Endothelial cell of umbilical vein (primary cell): ENCODE results near the gene USP6NL. TPM values are rescaled to one million over a fixed set of nuclear protein-coding genes. Genes with fewer than 3 reads are reported as not detected.

Experiments
- BruUV-seq: library from RNA; stranded (reverse); fragments of 400-500 nt; replicated peaks from 2 replicates; lab custom pipeline; 2021; lab: Mats Ljungman, UMichigan
- CTCF ChIA-PET: fragments of 300-600, 350-600 bp; sonication (Branson Sonifier 250); formaldehyde crosslinking; loops from one replicate; lab custom pipeline; 2021; ENCODE audit warnings: antibody characterized with exemption, inconsistent platforms; lab: Charles Lee
- POLR2A ChIA-PET: fragments of 300-600, 350-600 bp; sonication (Branson Sonifier 250); formaldehyde crosslinking; loops from one replicate; lab custom pipeline; 2021; ENCODE audit warnings: antibody characterized with exemption, inconsistent platforms; lab: Charles Lee
- DNase-seq: peaks from one replicate; pipeline ENCODE4 v3.0.0-alpha.2; 2011; ENCODE audit warnings: low read depth, low spot score
- FAIRE-seq: peaks from 2 replicates; lab custom pipeline; 2011; peaks lifted over from hg19 to GRCh38; lab: Jason Lieb, UNC
- H2AFZ ChIP-seq: 2 replicates; pipeline ENCODE4 v1.6.0; 2012; ENCODE audit warnings: low read depth, low read length, control low read depth, inconsistent platforms
- H3K27ac ChIP-seq: 2 replicates; pipeline ENCODE4 v1.5.1; 2011; ENCODE audit warnings: low read depth, mild to moderate bottlenecking, control low read depth, low read length, moderate library complexity; ENCODE audit not compliant: insufficient read depth
- H3K27me3 ChIP-seq, 2 experiments: 2 replicates each; pipeline versions ENCODE4 v1.6.0 to v1.6.1; 2011; ENCODE audit warnings: low read length in 2 of 2, mixed read lengths in 1 of 2; ENCODE audit not compliant: control insufficient read depth in 2 of 2, insufficient read depth in 2 of 2
- H3K36me3 ChIP-seq, 2 experiments: 2 replicates in 1 of 2; 3 replicates in 1 of 2; pipeline ENCODE4 v1.5.1; 2011; ENCODE audit warnings: low read length in 2 of 2, mild to moderate bottlenecking in 1 of 2, moderate library complexity in 1 of 2; ENCODE audit not compliant: control insufficient read depth in 2 of 2, insufficient read depth in 2 of 2; ENCODE audit errors: extremely low read depth in 1 of 2
- H3K4me1 ChIP-seq: 3 replicates; pipeline ENCODE4 v1.5.1; 2011; ENCODE audit warnings: mild to moderate bottlenecking, low read length; ENCODE audit not compliant: control insufficient read depth, insufficient read depth; ENCODE audit errors: extremely low read depth
- H3K4me2 ChIP-seq: 2 replicates; pipeline ENCODE4 v1.6.1; 2011; ENCODE audit warnings: low read length, control low read depth, mixed read lengths; ENCODE audit not compliant: insufficient read depth
- H3K4me3 ChIP-seq, 3 experiments: fragments of 200-600 bp in 1 of 3; sonication (generic), shearing (Covaris generic) in 1 of 3; replicated peaks in 1 of 3; 2 replicates each; pipeline ENCODE4 v1.5.1; 2011 to 2016; ENCODE audit warnings: control low read depth in 3 of 3, low read length in 3 of 3, mild to moderate bottlenecking in 2 of 3, inconsistent platforms in 1 of 3, low read depth in 1 of 3, moderate library complexity in 1 of 3; ENCODE audit not compliant: insufficient read depth in 1 of 3
- H3K79me2 ChIP-seq: 2 replicates; pipeline ENCODE4 v1.6.0; 2012; ENCODE audit warnings: low read length, inconsistent platforms; ENCODE audit not compliant: control insufficient read depth, insufficient read depth
- H3K9ac ChIP-seq: replicated peaks from 2 replicates; pipeline ENCODE3; 2011; ENCODE audit warnings: low read length, control low read depth; ENCODE audit not compliant: insufficient read depth; ENCODE audit errors: extremely low read depth
- H3K9me1 ChIP-seq: replicated peaks from 3 replicates; pipeline ENCODE4 v1.6.0; 2011; ENCODE audit warnings: mild to moderate bottlenecking, low read length; ENCODE audit not compliant: control insufficient read depth, insufficient read depth; ENCODE audit errors: extremely low read depth
- H3K9me3 ChIP-seq: replicated peaks from 2 replicates; pipeline ENCODE4 v1.5.1; 2012; ENCODE audit warnings: low read length, inconsistent platforms; ENCODE audit not compliant: control insufficient read depth, insufficient read depth
- H4K20me1 ChIP-seq: replicated peaks from 2 replicates; pipeline ENCODE3; 2011; ENCODE audit warnings: mild to moderate bottlenecking, low read length; ENCODE audit not compliant: control insufficient read depth, insufficient read depth; ENCODE audit errors: extremely low read depth
- EZH2 ChIP-seq: IDR thresholded peaks from 2 replicates; pipeline ENCODE4 v1.6.1; 2012; ENCODE audit warnings: borderline replicate concordance, low read depth, mild to moderate bottlenecking, moderate library complexity, low read length, inconsistent platforms; ENCODE audit not compliant: severe bottlenecking
- FOS ChIP-seq: IDR thresholded peaks from 2 replicates; pipeline ENCODE4 v1.6.1; 2011; ENCODE audit warnings: mild to moderate bottlenecking, low read length, moderate library complexity, borderline replicate concordance; ENCODE audit not compliant: insufficient read depth
- GATA2 ChIP-seq: IDR thresholded peaks from 2 replicates; pipeline ENCODE4 v1.7.0; 2011; ENCODE audit warnings: low read depth, mild to moderate bottlenecking, moderate library complexity, mixed read lengths, low read length; ENCODE audit not compliant: insufficient read length, insufficient read depth
- JUN ChIP-seq: IDR thresholded peaks from 2 replicates; pipeline ENCODE4 v1.6.1; 2011; ENCODE audit warnings: borderline replicate concordance, low read depth; ENCODE audit not compliant: insufficient read length, insufficient read depth
- MAX ChIP-seq: IDR thresholded peaks from 2 replicates; pipeline ENCODE4 v1.6.1; 2011; ENCODE audit not compliant: insufficient read depth, insufficient read length
- MYC ChIP-seq: IDR thresholded peaks from one replicate; pipeline ENCODE4 v1.6.1; 2011; ENCODE audit warnings: mild to moderate bottlenecking, low read depth, low read length
- POLR2A ChIP-seq: IDR thresholded peaks from 2 replicates; pipeline ENCODE4 v1.6.1; 2012; ENCODE audit warnings: low read depth, mild to moderate bottlenecking, control low read depth, low read length
- POLR2AphosphoS5 ChIP-seq: IDR thresholded peaks from 2 replicates; pipeline ENCODE4 v1.6.1; 2012; ENCODE audit warnings: low read depth, mild to moderate bottlenecking, control low read depth, low read length, moderate library complexity; ENCODE audit not compliant: insufficient read depth
- dilution Hi-C: fragments of 300-500 bp; cut with MboI; formaldehyde crosslinking; loops from one replicate; pipeline ENCODE4 v1.15.0; 2019; ENCODE audit warnings: low sequenced_read_pairs; ENCODE audit not compliant: extremely low pct_ligation_motif_present
- intact Hi-C: fragments of 100-400 bp; cut with micrococcal nuclease; formaldehyde crosslinking; loops from one replicate; pipeline ENCODE4 v1.10.0; 2022
- polyA plus RNA-seq, 4 experiments: library from polyadenylated mRNA; depleted of rRNA in 3 of 4; stranded (reverse) in 3 of 4; unstranded in 1 of 4; fragments of >200 nt; gene quantifications; 2 replicates each; pipeline versions ENCODE4 v1.2.1 to v1.2.3, GENCODE V29; 2011 to 2012; ENCODE audit warnings: missing spikeins in 1 of 4
- total RNA-seq: library from RNA; stranded (reverse); gene quantifications from 2 replicates; pipeline ENCODE4 v1.2.3, GENCODE V29; 2021
- TF ChIP-seq, protein P1 (sequence below), 2 donors: IDR thresholded peaks; 1 replicate in 1 of 2; 2 replicates in 1 of 2; pipeline ENCODE4 v1.5.1; 2011; ENCODE audit warnings: low read length in 2 of 2, mild to moderate bottlenecking in 2 of 2, moderate library complexity in 2 of 2, control low read depth in 1 of 2, inconsistent platforms in 1 of 2, low read depth in 1 of 2; ENCODE audit not compliant: insufficient read depth in 1 of 2; ENCODE audit errors: extremely low read depth in 1 of 2

Gene USP6NL
- total and polyA plus RNA-seq, 2 donors (not counting 3 experiments of a cell fraction or from before 2014, with no cell fraction given), result 13.5 to 29.2 TPM

- no peak overlapping the region for H2AFZ ChIP-seq
- H3K4me3 ChIP-seq, result no peak overlapping the region
- H3K9me1 ChIP-seq, result no peaks in the 10 kb centered on the region
- H3K4me1 ChIP-seq, result no peaks in the 10 kb centered on the region
- no peaks in the 10 kb centered on the region for H3K79me2 ChIP-seq
- H3K9me3 ChIP-seq, result no peaks in the 10 kb centered on the region
- BruUV-seq, result no TSS peak
- H3K36me3 ChIP-seq, result no peaks in the 10 kb centered on the region
- no peak for TF ChIP-seq POLR2AphosphoS5
- DNase-seq (no peak), FAIRE-seq (no peak)
- dilution Hi-C loops (no loop called here), intact Hi-C loops (no loop called here)
- no peaks in the 10 kb centered on the region for H4K20me1 ChIP-seq
- CTCF ChIA-PET, result interaction anchor here (1.2 kb wide), 1 partner anchor 17 kb away, joined by 3 read pairs; no protein-coding TSS in a partner anchor
- H3K9ac ChIP-seq, result no peak overlapping the region
- POLR2A ChIA-PET, result no interaction called here
- H3K4me2 ChIP-seq, result no peak overlapping the region
- H3K27ac ChIP-seq, result no peak overlapping the region
- peaks cover 2 to 3% of the 10 kb centered on the region in 2 experiments for H3K27me3 ChIP-seq
These were observed 203.5 kb downstream of the USP6NL start for GRCh38 chr10:11407939-11408338.

DNA sequence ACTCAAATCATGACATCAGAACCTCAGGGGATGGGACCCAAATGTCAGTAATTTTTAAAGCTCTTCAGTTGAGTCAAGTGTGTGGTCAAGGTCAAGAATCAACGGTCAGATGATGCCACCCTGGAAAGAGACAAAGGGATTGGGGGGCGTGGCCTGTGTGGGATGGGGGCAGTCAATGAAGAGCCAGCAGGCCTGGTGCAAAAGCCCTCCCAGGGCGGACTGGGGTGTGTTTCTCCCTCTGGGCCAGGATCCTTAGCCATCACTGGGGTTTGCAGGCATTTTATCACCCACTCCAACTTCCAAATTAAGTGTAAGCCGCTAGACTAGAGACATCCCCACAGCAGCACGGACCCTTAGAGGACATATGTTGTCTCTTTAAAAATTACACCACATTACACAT lies 204.7 kb downstream of the USP6NL start:
- no peaks in the 10 kb centered on the region for H3K9me3 ChIP-seq
- ChIA-PET POLR2A (no interaction called here), CTCF (no interaction called here)
- no peak overlapping the region for H3K9ac ChIP-seq
- peaks cover 2 to 3% of the 10 kb centered on the region in 2 experiments for H3K27me3 ChIP-seq
- TF ChIP-seq POLR2A, result no peak
- TF ChIP-seq POLR2AphosphoS5, result no peak
- TF ChIP-seq MYC, result no peak
- TF ChIP-seq, protein P1, sequence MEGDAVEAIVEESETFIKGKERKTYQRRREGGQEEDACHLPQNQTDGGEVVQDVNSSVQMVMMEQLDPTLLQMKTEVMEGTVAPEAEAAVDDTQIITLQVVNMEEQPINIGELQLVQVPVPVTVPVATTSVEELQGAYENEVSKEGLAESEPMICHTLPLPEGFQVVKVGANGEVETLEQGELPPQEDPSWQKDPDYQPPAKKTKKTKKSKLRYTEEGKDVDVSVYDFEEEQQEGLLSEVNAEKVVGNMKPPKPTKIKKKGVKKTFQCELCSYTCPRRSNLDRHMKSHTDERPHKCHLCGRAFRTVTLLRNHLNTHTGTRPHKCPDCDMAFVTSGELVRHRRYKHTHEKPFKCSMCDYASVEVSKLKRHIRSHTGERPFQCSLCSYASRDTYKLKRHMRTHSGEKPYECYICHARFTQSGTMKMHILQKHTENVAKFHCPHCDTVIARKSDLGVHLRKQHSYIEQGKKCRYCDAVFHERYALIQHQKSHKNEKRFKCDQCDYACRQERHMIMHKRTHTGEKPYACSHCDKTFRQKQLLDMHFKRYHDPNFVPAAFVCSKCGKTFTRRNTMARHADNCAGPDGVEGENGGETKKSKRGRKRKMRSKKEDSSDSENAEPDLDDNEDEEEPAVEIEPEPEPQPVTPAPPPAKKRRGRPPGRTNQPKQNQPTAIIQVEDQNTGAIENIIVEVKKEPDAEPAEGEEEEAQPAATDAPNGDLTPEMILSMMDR (IDR thresholded peaks at IDR 0.05; ENCODE audit: extremely low read depth in 1 of 2, insufficient read depth in 1 of 2, low read depth in 1 of 2, low read length in 2 of 2), result no peak
- TF ChIP-seq MAX, result no peak
- no peak for TF ChIP-seq JUN
- no peak for TF ChIP-seq GATA2
- no peak for TF ChIP-seq FOS
- no peak for TF ChIP-seq EZH2
- dilution Hi-C loops (no loop called here), intact Hi-C loops (no loop called here)
- H3K4me3 ChIP-seq, result no peak overlapping the region
- FAIRE-seq (no peak), DNase-seq (no peak)
- no peak overlapping the region for H2AFZ ChIP-seq
- no TSS peak for BruUV-seq
- H3K79me2 ChIP-seq, result no peaks in the 10 kb centered on the region
- no peak overlapping the region for H3K27ac ChIP-seq
- H3K36me3 ChIP-seq, result no peaks in the 10 kb centered on the region
- no peaks in the 10 kb centered on the region for H3K9me1 ChIP-seq
- H4K20me1 ChIP-seq, result no peaks in the 10 kb centered on the region
- no peak overlapping the region for H3K4me2 ChIP-seq
- no peaks in the 10 kb centered on the region for H3K4me1 ChIP-seq
